H1 (cell line): ENCODE data around the gene PSMD13.

ENCODE experiments used
- CTCF ChIP-seq, 3 experiments: IDR thresholded peaks; 1 replicate in 2 of 3; 2 replicates in 1 of 3; pipeline versions ENCODE4 v1.5.1 to v1.6.1; 2011; ENCODE audit warnings: low read length in 3 of 3, mild to moderate bottlenecking in 3 of 3, inconsistent platforms in 2 of 3, low read depth in 1 of 3, moderate library complexity in 1 of 3; ENCODE audit not compliant: insufficient read depth in 1 of 3; ENCODE audit errors: control extremely low read depth in 1 of 3
- FOSL1 ChIP-seq: IDR thresholded peaks from 2 replicates; pipeline ENCODE4 v1.6.1; 2011; ENCODE audit warnings: mild to moderate bottlenecking, low read depth, low read length, moderate library complexity; ENCODE audit not compliant: insufficient read depth
- MAFK ChIP-seq: IDR thresholded peaks from 2 replicates; pipeline ENCODE4 v1.6.1; 2012; ENCODE audit warnings: low read depth, mild to moderate bottlenecking, improper control_type of control experiment, low read length

GRCh38 chr11:278001-278951 lies 41.5 kb downstream of the PSMD13 start, which contains the start of gene NLRP6:
- no peak for TF ChIP-seq CTCF (IDR thresholded peaks at IDR 0.05; ENCODE audit: control extremely low read depth in 1 of 3, insufficient read depth in 1 of 3, low read depth in 1 of 3, low read length in 3 of 3)
- TF ChIP-seq FOSL1, result no peak
- no peak for TF ChIP-seq MAFK
